ENCODE results near the gene ZNF507. TPM values are rescaled to one million over a fixed set of nuclear protein-coding genes. Genes with fewer than 3 reads are reported as not detected.

Gene ZNF507
- total and polyA plus RNA-seq, 4 donors, result 2.9 to 14.1 (median 7.1) TPM

DNA sequence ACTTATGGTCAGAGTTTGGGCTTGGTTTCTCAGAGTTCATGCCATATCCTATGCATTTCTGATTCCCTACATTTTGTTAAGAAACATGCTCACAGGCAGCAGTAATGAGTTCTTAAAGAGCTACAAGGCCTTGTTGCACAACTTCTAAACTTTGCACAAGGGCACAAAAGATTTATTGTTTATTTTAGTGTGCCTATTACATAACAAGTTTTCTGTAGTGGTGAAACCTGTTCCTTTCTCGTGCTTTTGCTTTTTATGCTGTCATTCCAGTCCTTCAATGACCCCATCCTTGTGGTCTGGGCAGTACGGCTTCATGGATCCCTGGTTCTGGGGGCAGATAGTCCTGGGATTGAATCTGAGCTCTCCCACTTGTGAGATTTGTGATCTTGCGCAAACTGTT, 17.8 kb downstream of the ZNF507 start:
- Histone ChIP-seq H3K27me3 (ENCODE audit: control insufficient read depth in 4 of 4, insufficient read depth in 4 of 4, low read length in 3 of 4) (no peaks in the 10 kb centered on the region), H3K9me3 (ENCODE audit: control insufficient read depth in 4 of 4, low read length in 3 of 4) (no peaks in the 10 kb centered on the region), H3K36me3 (ENCODE audit: control insufficient read depth in 4 of 4, insufficient read depth in 3 of 4, low read depth in 1 of 4, low read length in 3 of 4) (peaks cover 2 to 26% (median 9%) of the 10 kb centered on the region in 4 donors), H3K27ac (ENCODE audit: low read depth in 1 of 2, low read length in 2 of 2) (peak overlapping the region; percentile 77 to 88), H3K4me1 (ENCODE audit: control insufficient read depth in 4 of 4, insufficient read depth in 4 of 4, low read length in 3 of 4) (peaks cover 3 to 21% (median 13%) of the 10 kb centered on the region in 4 donors), H3K9ac (ENCODE audit: low read depth in 1 of 2, low read length in 2 of 2) (peak overlapping the region in 1 of 2 donors; percentile 54), H3K4me3 (ENCODE audit: low read depth in 1 of 3, low read length in 3 of 3) (no peak overlapping the region)
- WGBS, result 38% methylated on average over 3 of the region's 3 CpGs
- peak; percentile 84 for TF ChIP-seq FOXA2 (IDR thresholded peaks at IDR 0.05)
- TF ChIP-seq, protein P1, sequence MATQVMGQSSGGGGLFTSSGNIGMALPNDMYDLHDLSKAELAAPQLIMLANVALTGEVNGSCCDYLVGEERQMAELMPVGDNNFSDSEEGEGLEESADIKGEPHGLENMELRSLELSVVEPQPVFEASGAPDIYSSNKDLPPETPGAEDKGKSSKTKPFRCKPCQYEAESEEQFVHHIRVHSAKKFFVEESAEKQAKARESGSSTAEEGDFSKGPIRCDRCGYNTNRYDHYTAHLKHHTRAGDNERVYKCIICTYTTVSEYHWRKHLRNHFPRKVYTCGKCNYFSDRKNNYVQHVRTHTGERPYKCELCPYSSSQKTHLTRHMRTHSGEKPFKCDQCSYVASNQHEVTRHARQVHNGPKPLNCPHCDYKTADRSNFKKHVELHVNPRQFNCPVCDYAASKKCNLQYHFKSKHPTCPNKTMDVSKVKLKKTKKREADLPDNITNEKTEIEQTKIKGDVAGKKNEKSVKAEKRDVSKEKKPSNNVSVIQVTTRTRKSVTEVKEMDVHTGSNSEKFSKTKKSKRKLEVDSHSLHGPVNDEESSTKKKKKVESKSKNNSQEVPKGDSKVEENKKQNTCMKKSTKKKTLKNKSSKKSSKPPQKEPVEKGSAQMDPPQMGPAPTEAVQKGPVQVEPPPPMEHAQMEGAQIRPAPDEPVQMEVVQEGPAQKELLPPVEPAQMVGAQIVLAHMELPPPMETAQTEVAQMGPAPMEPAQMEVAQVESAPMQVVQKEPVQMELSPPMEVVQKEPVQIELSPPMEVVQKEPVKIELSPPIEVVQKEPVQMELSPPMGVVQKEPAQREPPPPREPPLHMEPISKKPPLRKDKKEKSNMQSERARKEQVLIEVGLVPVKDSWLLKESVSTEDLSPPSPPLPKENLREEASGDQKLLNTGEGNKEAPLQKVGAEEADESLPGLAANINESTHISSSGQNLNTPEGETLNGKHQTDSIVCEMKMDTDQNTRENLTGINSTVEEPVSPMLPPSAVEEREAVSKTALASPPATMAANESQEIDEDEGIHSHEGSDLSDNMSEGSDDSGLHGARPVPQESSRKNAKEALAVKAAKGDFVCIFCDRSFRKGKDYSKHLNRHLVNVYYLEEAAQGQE (IDR thresholded peaks at IDR 0.05), result peak; percentile 68
- TF ChIP-seq, protein P2, sequence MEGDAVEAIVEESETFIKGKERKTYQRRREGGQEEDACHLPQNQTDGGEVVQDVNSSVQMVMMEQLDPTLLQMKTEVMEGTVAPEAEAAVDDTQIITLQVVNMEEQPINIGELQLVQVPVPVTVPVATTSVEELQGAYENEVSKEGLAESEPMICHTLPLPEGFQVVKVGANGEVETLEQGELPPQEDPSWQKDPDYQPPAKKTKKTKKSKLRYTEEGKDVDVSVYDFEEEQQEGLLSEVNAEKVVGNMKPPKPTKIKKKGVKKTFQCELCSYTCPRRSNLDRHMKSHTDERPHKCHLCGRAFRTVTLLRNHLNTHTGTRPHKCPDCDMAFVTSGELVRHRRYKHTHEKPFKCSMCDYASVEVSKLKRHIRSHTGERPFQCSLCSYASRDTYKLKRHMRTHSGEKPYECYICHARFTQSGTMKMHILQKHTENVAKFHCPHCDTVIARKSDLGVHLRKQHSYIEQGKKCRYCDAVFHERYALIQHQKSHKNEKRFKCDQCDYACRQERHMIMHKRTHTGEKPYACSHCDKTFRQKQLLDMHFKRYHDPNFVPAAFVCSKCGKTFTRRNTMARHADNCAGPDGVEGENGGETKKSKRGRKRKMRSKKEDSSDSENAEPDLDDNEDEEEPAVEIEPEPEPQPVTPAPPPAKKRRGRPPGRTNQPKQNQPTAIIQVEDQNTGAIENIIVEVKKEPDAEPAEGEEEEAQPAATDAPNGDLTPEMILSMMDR (IDR thresholded peaks at IDR 0.05; ENCODE audit: low read depth, low read length, missing input control), result no peak
- TF ChIP-seq HNF4G (IDR thresholded peaks at IDR 0.05), result no peak
- TF ChIP-seq SP1 (IDR thresholded peaks at IDR 0.05), result peak; percentile 69
- no peak for TF ChIP-seq NR2F2 (IDR thresholded peaks at IDR 0.05)
- TF ChIP-seq EGR1 (IDR thresholded peaks at IDR 0.05; ENCODE audit: low read depth in 2 of 2), result no peak
- TF ChIP-seq RAD21 (IDR thresholded peaks at IDR 0.05), result peak; percentile 32 to 33
- peak; percentile 78 for TF ChIP-seq YY1 (IDR thresholded peaks at IDR 0.05)
- TF ChIP-seq, protein P3, sequence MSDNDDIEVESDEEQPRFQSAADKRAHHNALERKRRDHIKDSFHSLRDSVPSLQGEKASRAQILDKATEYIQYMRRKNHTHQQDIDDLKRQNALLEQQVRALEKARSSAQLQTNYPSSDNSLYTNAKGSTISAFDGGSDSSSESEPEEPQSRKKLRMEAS (IDR thresholded peaks at IDR 0.05), result peak; percentile 89
- no peak for TF ChIP-seq TAF1 (conservative IDR thresholded peaks at IDR 0.05)
- TF ChIP-seq FOXA1 (IDR thresholded peaks at IDR 0.05), result peak; percentile 52
- TF ChIP-seq JUND (IDR thresholded peaks at IDR 0.05), result peak; percentile 77 to 87
- TF ChIP-seq, protein P4, sequence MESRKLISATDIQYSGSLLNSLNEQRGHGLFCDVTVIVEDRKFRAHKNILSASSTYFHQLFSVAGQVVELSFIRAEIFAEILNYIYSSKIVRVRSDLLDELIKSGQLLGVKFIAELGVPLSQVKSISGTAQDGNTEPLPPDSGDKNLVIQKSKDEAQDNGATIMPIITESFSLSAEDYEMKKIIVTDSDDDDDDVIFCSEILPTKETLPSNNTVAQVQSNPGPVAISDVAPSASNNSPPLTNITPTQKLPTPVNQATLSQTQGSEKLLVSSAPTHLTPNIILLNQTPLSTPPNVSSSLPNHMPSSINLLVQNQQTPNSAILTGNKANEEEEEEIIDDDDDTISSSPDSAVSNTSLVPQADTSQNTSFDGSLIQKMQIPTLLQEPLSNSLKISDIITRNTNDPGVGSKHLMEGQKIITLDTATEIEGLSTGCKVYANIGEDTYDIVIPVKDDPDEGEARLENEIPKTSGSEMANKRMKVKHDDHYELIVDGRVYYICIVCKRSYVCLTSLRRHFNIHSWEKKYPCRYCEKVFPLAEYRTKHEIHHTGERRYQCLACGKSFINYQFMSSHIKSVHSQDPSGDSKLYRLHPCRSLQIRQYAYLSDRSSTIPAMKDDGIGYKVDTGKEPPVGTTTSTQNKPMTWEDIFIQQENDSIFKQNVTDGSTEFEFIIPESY (IDR thresholded peaks at IDR 0.05), result peak; percentile 73
- peak; percentile 81 to 93 for TF ChIP-seq HNF4A (conservative IDR thresholded peaks at IDR 0.05)
- TF ChIP-seq, protein P5, sequence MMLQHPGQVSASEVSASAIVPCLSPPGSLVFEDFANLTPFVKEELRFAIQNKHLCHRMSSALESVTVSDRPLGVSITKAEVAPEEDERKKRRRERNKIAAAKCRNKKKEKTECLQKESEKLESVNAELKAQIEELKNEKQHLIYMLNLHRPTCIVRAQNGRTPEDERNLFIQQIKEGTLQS (IDR thresholded peaks at IDR 0.05), result peak; percentile 32
- peak; percentile 84 to 91 for TF ChIP-seq RXRA (IDR thresholded peaks at IDR 0.05)
- peak in 1 of 2 donors; percentile 32 for TF ChIP-seq GABPA (IDR thresholded peaks at IDR 0.05 in 1 of 2, conservative IDR thresholded peaks at IDR 0.05 in 1 of 2)
- no peak for DNase-seq (ENCODE audit: low spot score)

Measured in liver (tissue), 9 donors.